WTC11 (cell line): ENCODE results near the gene CSKMT. TPM values are rescaled to one million over a fixed set of nuclear protein-coding genes. Genes with fewer than 3 reads are reported as not detected.

Experiments
- ATAC-seq: fragments of 200-7000 bp; cut with Tn5 transposase; 2 replicates; pipeline ENCODE4 v1.10.0; 2021; ENCODE audit warnings: mild to moderate bottlenecking, moderate library complexity
- CTCF ChIA-PET: fragments of 300-600 bp; sonication (Branson Sonifier 250); formaldehyde crosslinking; loops from one replicate; lab custom pipeline; 2021; ENCODE audit warnings: antibody characterized with exemption; lab: Charles Lee
- POLR2A ChIA-PET: fragments of 350-600 bp; sonication (Branson Sonifier 250); formaldehyde crosslinking; loops from one replicate; lab custom pipeline; 2021; ENCODE audit warnings: antibody characterized with exemption; lab: Charles Lee
- DNase-seq: peaks from one replicate; pipeline ENCODE4 v3.0.0; 2021; ENCODE audit warnings: low spot score
- H3K27ac Mint-ChIP-seq: 2 replicates; pipeline ENCODE4 v1.8.0; 2021; ENCODE audit warnings: mixed read lengths
- H3K27me3 Mint-ChIP-seq: 2 replicates; pipeline ENCODE4 v1.8.0; 2021; ENCODE audit warnings: low read depth, mild to moderate bottlenecking, moderate library complexity, mixed read lengths
- H3K36me3 Mint-ChIP-seq: 2 replicates; pipeline ENCODE4 v1.8.0; 2021; ENCODE audit warnings: mixed read lengths
- H3K4me1 Mint-ChIP-seq: 2 replicates; pipeline ENCODE4 v1.8.0; 2022; ENCODE audit warnings: mixed read lengths
- H3K4me3 Mint-ChIP-seq: 2 replicates; pipeline ENCODE4 v1.8.0; 2021; ENCODE audit warnings: mild to moderate bottlenecking, moderate library complexity, mixed read lengths
- H3K9me3 Mint-ChIP-seq: 2 replicates; pipeline ENCODE4 v1.8.0; 2021; ENCODE audit warnings: mixed read lengths
- CDX4 ChIP-seq: fragments of 250-450 bp; sonication (Bioruptor Pico); IDR thresholded peaks from 2 replicates; pipeline ENCODE4 v1.9.0; 2021; ENCODE audit warnings: moderate library complexity, mild to moderate bottlenecking, inconsistent platforms, borderline replicate concordance
- CREM ChIP-seq: sonication (generic); formaldehyde crosslinking; IDR thresholded peaks from 2 replicates; pipeline ENCODE4 v1.8.1; 2022; ENCODE audit warnings: mild to moderate bottlenecking, missing genetic modification reagents, moderate library complexity
- ELF4 ChIP-seq: sonication (generic); formaldehyde crosslinking; IDR thresholded peaks from 2 replicates; pipeline ENCODE4 v1.8.1; 2022; ENCODE audit warnings: low read depth, mild to moderate bottlenecking, moderate library complexity, missing genetic modification reagents
- EMX1 ChIP-seq: fragments of 250-450 bp; sonication (Bioruptor Pico); IDR thresholded peaks from 2 replicates; pipeline ENCODE4 v1.8.0; 2021; ENCODE audit warnings: mild to moderate bottlenecking
- FOXJ3 ChIP-seq: sonication (generic); formaldehyde crosslinking; IDR thresholded peaks from 2 replicates; pipeline ENCODE4 v1.9.0; 2021; ENCODE audit warnings: missing genetic modification reagents, mild to moderate bottlenecking, borderline replicate concordance
- FOXP1 ChIP-seq: sonication (generic); formaldehyde crosslinking; IDR thresholded peaks from 2 replicates; pipeline ENCODE4 v1.8.0; 2022; ENCODE audit warnings: missing genetic modification reagents, mild to moderate bottlenecking, moderate library complexity, borderline replicate concordance
- FOXP4 ChIP-seq: sonication (generic); formaldehyde crosslinking; IDR thresholded peaks from 2 replicates; pipeline ENCODE4 v1.8.0; 2022; ENCODE audit warnings: mild to moderate bottlenecking, missing genetic modification reagents
- NR3C1 ChIP-seq: sonication (generic); formaldehyde crosslinking; conservative IDR thresholded peaks from 2 replicates; pipeline ENCODE4 v1.8.1; 2023; ENCODE audit warnings: low read depth, mild to moderate bottlenecking, missing genetic modification reagents
- SMAD3 ChIP-seq: sonication (generic); formaldehyde crosslinking; IDR thresholded peaks from 2 replicates; pipeline ENCODE4 v1.8.0; 2022; ENCODE audit warnings: missing genetic modification reagents, mild to moderate bottlenecking, borderline replicate concordance
- SMAD4 ChIP-seq: sonication (generic); formaldehyde crosslinking; IDR thresholded peaks from 2 replicates; pipeline ENCODE4 v1.8.0; 2022; ENCODE audit warnings: mild to moderate bottlenecking, missing genetic modification reagents
- ZBTB21 ChIP-seq: sonication (generic); formaldehyde crosslinking; IDR thresholded peaks from 2 replicates; pipeline ENCODE4 v1.8.1; 2023; ENCODE audit warnings: mild to moderate bottlenecking, missing genetic modification reagents, borderline replicate concordance
- ZNF219 ChIP-seq: sonication (generic); formaldehyde crosslinking; IDR thresholded peaks from 2 replicates; pipeline ENCODE4 v1.8.0; 2023; ENCODE audit warnings: missing genetic modification reagents, mild to moderate bottlenecking, borderline replicate concordance
- ZNF317 ChIP-seq: sonication (generic); formaldehyde crosslinking; IDR thresholded peaks from 2 replicates; pipeline ENCODE4 v1.8.1; 2023; ENCODE audit warnings: low read depth, mild to moderate bottlenecking, moderate library complexity, missing genetic modification reagents, borderline replicate concordance
- total RNA-seq: library from RNA; stranded (reverse); gene quantifications from 3 replicates; pipeline ENCODE4 v1.2.3, GENCODE V29; 2021
- TF ChIP-seq, protein P1 (sequence below): fragments of 250-450 bp; sonication (Bioruptor Pico); IDR thresholded peaks from 2 replicates; pipeline ENCODE4 v1.9.0; 2021; ENCODE audit warnings: mild to moderate bottlenecking, borderline replicate concordance
- TF ChIP-seq, protein P2 (sequence below): fragments of 200-600 bp; IDR thresholded peaks from 2 replicates; pipeline ENCODE4 v1.8.0; 2022; ENCODE audit warnings: antibody characterized with exemption
- TF ChIP-seq, protein P3 (sequence below): fragments of 250-450 bp; sonication (Bioruptor Pico); IDR thresholded peaks from 2 replicates; pipeline ENCODE4 v2.1.2; 2022; ENCODE audit warnings: mild to moderate bottlenecking, moderate library complexity

CSKMT gene
- total RNA-seq, 1 experiment from 2014 or later: 75.6 TPM

DNA sequence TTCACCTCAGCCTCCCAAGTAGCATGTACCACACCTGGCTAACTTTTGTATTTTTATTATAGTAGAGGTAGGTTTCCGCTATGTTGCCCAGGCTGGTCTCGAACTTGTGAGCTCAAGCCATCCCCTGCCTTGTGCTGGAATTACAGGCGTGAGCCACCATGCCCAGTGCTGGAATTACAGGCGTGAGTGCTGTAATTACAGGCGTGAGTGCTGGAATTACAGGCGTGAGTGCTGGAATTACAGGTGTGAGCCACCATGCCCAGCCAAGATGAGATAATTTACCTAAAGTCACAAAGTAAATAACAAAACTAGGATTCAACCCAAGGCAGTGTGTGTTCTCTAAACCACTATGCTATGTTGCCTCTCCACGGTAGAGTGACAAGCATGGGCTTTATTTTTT, 17.4 kb downstream of the CSKMT start:
- TF ChIP-seq FOXJ3 (no peak), FOXP4 (CRISPR knock-in tag) (no peak), CREM (CRISPR knock-in tag) (no peak), ZNF219 (CRISPR knock-in tag) (no peak), ELF4 (CRISPR knock-in tag) (no peak), ZNF317 (CRISPR knock-in tag) (no peak), SMAD3 (CRISPR knock-in tag) (no peak)
- TF ChIP-seq, protein P1, sequence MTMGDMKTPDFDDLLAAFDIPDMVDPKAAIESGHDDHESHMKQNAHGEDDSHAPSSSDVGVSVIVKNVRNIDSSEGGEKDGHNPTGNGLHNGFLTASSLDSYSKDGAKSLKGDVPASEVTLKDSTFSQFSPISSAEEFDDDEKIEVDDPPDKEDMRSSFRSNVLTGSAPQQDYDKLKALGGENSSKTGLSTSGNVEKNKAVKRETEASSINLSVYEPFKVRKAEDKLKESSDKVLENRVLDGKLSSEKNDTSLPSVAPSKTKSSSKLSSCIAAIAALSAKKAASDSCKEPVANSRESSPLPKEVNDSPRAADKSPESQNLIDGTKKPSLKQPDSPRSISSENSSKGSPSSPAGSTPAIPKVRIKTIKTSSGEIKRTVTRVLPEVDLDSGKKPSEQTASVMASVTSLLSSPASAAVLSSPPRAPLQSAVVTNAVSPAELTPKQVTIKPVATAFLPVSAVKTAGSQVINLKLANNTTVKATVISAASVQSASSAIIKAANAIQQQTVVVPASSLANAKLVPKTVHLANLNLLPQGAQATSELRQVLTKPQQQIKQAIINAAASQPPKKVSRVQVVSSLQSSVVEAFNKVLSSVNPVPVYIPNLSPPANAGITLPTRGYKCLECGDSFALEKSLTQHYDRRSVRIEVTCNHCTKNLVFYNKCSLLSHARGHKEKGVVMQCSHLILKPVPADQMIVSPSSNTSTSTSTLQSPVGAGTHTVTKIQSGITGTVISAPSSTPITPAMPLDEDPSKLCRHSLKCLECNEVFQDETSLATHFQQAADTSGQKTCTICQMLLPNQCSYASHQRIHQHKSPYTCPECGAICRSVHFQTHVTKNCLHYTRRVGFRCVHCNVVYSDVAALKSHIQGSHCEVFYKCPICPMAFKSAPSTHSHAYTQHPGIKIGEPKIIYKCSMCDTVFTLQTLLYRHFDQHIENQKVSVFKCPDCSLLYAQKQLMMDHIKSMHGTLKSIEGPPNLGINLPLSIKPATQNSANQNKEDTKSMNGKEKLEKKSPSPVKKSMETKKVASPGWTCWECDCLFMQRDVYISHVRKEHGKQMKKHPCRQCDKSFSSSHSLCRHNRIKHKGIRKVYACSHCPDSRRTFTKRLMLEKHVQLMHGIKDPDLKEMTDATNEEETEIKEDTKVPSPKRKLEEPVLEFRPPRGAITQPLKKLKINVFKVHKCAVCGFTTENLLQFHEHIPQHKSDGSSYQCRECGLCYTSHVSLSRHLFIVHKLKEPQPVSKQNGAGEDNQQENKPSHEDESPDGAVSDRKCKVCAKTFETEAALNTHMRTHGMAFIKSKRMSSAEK (CRISPR knock-in tag): no peak
- CTCF ChIA-PET: no interaction called here
- Mint-ChIP-seq H3K36me3 (peaks cover 7% of the 10 kb centered on the region), H3K27me3 (no peaks in the 10 kb centered on the region), H3K9me3 (no peaks in the 10 kb centered on the region), H3K4me3 (no peak overlapping the region), H3K27ac (no peak overlapping the region), H3K4me1 (peaks cover 12% of the 10 kb centered on the region)
- POLR2A ChIA-PET: interaction anchor here (0.6 kb wide), 1 partner anchor 11 kb away, joined by 3 read pairs; the partner anchor contains the start of gene UQCC3
- DNase-seq (no peak), ATAC-seq (no peak)

DNA sequence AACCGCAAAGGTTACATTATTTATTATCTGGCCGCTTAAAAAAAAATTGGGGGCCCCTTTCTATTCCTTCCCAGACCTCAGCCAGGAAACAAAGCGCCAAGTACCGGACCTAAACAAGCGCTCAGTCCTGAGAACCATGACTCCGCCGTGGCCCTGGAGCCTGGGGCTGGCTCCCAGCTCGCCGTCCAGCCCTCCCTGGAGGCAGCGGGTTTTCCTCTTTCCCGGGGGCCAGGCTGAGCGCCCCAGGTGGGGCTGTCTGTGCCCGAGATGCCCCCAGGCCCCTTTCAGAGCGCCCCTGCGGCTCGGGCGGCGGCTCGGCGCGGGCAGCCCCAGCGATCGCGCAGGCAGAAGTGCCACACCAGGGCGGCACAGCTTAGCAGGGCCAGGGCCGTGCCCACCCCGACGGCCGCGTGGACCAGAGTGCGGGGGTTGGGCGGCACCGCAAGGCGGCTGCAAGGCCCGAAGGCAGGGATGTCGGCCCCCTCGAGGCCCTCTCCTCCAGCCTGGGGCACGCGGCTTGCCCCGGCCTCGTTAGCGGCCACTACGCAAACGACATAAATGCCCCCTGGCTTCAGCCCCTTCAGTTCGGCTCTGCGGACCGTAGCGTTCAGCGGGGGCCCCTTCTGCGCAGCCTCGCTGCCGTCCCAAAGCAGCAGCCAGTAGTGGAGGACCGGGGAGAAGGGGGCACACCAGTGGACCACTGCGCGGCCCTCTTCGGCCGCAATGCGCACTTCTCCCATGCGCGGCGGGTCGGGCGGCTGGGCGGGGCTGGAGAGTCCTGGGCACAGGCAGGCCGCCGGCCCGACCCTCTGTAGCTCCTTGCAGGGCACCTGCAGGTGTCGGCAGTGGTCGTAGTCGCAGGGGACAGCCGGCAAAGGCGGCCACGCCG, 22.6 kb downstream of the CSKMT start:
- peak overlapping the region; percentile 40 for H3K4me3 Mint-ChIP-seq
- TF ChIP-seq, protein P2, sequence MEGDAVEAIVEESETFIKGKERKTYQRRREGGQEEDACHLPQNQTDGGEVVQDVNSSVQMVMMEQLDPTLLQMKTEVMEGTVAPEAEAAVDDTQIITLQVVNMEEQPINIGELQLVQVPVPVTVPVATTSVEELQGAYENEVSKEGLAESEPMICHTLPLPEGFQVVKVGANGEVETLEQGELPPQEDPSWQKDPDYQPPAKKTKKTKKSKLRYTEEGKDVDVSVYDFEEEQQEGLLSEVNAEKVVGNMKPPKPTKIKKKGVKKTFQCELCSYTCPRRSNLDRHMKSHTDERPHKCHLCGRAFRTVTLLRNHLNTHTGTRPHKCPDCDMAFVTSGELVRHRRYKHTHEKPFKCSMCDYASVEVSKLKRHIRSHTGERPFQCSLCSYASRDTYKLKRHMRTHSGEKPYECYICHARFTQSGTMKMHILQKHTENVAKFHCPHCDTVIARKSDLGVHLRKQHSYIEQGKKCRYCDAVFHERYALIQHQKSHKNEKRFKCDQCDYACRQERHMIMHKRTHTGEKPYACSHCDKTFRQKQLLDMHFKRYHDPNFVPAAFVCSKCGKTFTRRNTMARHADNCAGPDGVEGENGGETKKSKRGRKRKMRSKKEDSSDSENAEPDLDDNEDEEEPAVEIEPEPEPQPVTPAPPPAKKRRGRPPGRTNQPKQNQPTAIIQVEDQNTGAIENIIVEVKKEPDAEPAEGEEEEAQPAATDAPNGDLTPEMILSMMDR: no peak
- peak; percentile 50; the same call in 1 of the 2 replicates for TF ChIP-seq FOXP1
- TF ChIP-seq, all 79 proteins: peak for 1
- peak overlapping the region; percentile 47; the same call in 1 of the 2 replicates for H3K27ac Mint-ChIP-seq
- ChIA-PET CTCF (interaction anchor here (0.9 to 3.0 kb wide), 4 partner anchors 16 to 145 kb away, joined by 3 to 10 read pairs (median 5); partner anchors contain the start of genes HNRNPUL2, LBHD1 and TMEM179B), POLR2A (interaction anchor here (0.6 to 2.2 kb wide), 6 partner anchors 16 to 249 kb away, joined by 3 to 9 read pairs (median 8); partner anchors contain the start of genes BSCL2, C11orf98, CSKMT and GNG3)
- H3K4me1 Mint-ChIP-seq: peaks cover 9% of the 10 kb centered on the region; the same call in 1 of the 2 replicates
- no peaks in the 10 kb centered on the region for H3K27me3 Mint-ChIP-seq
- peaks cover 18% of the 10 kb centered on the region for H3K36me3 Mint-ChIP-seq
- DNase-seq (peak; percentile 41), ATAC-seq (peak; percentile 65)
- no peaks in the 10 kb centered on the region for H3K9me3 Mint-ChIP-seq

DNA sequence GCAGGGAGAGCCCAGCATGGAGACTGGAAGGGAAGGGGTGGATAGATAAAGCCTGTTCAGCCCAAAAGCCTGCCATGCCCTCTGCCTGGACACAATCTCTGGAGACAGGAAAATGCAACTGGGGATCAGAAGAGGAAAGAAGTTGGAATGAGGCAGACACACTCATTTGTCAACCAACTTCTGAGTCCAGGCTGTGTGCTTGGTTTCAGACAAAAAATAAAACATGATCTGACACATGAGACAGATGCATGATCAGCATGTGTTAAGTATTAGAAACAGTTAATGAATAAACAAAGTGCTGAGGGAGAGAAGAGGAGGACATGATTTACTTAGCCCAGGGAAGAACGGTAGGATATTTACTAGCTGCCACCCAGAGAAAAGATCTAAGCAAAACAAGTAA, 23.4 kb downstream of the CSKMT start:
- Mint-ChIP-seq H3K27me3 (no peaks in the 10 kb centered on the region), H3K4me3 (0 out of 2 replicates have a peak overlapping the region, but pooled peaks have one; percentile 40)
- CTCF ChIA-PET: interaction anchor here (0.8 to 3.0 kb wide), 4 partner anchors 39 to 284 kb away, joined by 3 to 10 read pairs (median 6); partner anchors contain the start of genes HNRNPUL2 and TMEM179B
- TF ChIP-seq FOXP4 (CRISPR knock-in tag) (no peak), NR3C1 (CRISPR knock-in tag) (no peak), EMX1 (CRISPR knock-in tag) (no peak), CDX4 (CRISPR knock-in tag) (no peak), SMAD3 (CRISPR knock-in tag) (no peak), SMAD4 (CRISPR knock-in tag) (no peak), ZBTB21 (CRISPR knock-in tag) (no peak)
- TF ChIP-seq, protein P3, sequence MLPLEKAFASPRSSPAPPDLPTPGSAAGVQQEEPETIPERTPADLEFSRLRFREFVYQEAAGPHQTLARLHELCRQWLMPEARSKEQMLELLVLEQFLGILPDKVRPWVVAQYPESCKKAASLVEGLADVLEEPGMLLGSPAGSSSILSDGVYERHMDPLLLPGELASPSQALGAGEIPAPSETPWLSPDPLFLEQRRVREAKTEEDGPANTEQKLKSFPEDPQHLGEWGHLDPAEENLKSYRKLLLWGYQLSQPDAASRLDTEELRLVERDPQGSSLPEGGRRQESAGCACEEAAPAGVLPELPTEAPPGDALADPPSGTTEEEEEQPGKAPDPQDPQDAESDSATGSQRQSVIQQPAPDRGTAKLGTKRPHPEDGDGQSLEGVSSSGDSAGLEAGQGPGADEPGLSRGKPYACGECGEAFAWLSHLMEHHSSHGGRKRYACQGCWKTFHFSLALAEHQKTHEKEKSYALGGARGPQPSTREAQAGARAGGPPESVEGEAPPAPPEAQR (CRISPR knock-in tag): no peak

More for the DNA sequence above, 23.4 kb downstream of the CSKMT start:
- peaks cover 21% of the 10 kb centered on the region for H3K36me3 Mint-ChIP-seq
- POLR2A ChIA-PET: interaction anchor here (0.6 to 2.2 kb wide), 2 partner anchors 18 to 249 kb away, joined by 3 to 9 read pairs; partner anchors contain the start of genes BSCL2 and GNG3
- no peaks in the 10 kb centered on the region for H3K9me3 Mint-ChIP-seq
- no peak for DNase-seq
- peak overlapping the region; percentile 47 for H3K27ac Mint-ChIP-seq
- peaks cover 9% of the 10 kb centered on the region; the same call in 1 of the 2 replicates for H3K4me1 Mint-ChIP-seq
- no peak for ATAC-seq
